GDM1 (cell line): ENCODE results near the gene CPSF7.
"Not testable (repeated sequence)": the region's sequence is repeated elsewhere in the genome, so short reads cannot be mapped to it uniquely, and the experiment has no call there.

Experiments
- DNase-seq: peaks from one replicate; lab custom pipeline; 2025; lab: John Stamatoyannopoulos, UW

CPSF7 gene, protein sequence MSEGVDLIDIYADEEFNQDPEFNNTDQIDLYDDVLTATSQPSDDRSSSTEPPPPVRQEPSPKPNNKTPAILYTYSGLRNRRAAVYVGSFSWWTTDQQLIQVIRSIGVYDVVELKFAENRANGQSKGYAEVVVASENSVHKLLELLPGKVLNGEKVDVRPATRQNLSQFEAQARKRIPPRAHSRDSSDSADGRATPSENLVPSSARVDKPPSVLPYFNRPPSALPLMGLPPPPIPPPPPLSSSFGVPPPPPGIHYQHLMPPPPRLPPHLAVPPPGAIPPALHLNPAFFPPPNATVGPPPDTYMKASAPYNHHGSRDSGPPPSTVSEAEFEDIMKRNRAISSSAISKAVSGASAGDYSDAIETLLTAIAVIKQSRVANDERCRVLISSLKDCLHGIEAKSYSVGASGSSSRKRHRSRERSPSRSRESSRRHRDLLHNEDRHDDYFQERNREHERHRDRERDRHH

DNA sequence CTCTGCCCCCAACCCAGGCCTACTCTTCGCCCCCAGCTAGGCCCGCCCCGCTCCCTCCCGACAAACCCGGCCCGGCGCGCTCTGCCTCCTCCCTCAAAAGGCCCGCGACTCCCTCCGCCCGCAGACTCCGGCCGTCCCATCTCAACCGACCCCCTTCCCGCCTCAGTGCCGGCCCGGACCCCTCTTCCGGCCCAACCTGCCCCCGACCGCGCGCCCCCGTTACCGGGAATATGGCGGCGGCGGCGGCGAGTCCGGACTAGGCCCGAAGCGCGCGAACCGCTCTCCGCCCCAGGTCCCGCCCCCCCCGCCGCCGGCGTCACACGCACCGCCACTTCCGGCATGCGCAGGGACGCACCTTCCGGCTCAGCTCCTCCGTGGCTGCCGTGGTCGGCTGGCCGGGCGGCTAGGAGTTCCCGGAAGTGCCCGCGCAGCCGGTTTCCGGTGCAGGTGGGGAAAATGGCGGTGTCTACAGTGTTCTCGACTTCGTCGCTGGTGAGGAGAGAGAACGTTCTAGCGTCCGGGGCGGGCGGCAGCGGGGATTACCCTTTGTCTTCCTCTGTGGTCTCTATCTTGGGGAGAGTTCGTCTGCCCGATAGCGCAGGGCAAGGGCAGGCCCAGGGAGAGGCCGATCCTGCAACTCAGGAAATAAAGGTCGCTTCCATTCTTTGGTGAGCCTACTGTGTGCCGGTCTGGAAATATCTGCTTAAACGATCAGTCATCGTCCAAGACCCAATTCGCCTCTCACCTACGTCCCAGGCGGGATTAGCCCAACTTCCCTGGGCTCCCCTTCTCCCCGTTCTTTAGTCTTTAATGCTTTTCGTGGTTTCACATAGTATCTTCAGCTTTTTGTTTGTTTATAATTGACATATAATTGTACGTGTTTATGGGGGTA is at the start of gene CPSF7, which contains the start of gene SDHAF2:
TSS of gene CPSF7 (minus strand) at position 285 of the 892 bp plus-strand sequence. CDS start 740 bp downstream, outside the sequence.
TSS of gene SDHAF2 (plus strand) at position 434 of the 892 bp plus-strand sequence. CDS start at position 457, 23 bp downstream.
- DNase-seq = peak; percentile 94

DNA sequence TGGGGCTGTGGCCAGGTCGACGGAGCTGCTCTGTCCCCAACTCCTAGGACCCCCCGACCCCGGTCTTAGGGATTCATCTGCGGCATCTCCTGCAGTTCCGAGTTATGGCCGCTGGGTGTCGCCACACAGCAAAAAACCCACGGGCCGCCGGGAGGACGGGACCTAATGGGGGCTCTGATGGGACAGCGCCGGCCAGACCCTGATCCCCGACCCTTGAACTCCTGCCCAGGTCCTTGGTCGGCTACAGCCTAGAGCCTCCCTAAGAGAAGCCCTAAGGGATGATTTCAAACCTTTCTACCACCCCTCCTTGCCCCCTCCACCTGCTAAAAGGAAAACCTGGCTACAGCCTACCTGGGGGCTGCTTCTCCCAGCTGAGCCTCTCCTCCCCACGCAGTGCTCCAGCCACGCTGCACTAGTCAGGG is 48.0 kb upstream of the CPSF7 start:
- no peak for DNase-seq

DNA sequence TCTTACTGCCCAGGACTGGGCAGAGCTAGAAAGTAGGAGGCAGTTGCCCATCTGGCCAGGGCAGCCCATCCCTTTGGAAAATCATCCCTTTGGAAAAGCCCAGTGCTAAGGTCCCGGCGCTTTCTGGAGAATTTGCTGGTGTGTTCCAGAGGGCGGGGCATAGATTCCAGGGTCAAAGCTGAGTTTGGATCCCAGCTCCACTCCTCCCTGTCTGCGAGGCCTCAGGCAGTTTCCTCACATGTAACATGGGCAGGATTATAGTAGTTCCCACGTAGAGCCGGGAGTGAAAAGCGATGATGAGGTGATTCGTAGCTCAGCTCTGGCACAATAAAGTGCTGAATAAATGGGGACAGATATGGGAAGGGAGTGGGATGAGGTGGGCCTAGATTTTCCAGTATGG is 47.4 kb upstream of the CPSF7 start:
- no peak for DNase-seq

DNA sequence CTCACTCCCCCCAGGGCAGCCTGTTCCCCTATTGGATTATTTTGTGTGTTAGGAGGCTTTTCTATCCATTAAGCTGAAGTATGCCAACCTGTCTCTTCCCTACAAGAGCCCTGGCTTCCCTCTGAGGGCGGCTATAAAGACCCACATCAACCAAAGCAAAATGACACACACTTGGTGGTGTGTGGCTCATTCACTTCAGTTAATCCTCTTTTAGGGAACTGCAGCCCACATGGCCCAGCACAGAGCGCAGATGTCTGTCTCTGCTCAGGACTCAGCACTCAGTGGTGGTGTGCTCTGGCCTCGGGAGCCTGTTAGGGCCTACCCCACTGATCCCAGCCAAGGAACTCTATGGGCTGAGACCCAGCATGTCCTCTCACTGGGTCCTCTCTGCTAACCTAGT is 46.6 kb upstream of the CPSF7 start:
- DNase-seq = no peak

DNA sequence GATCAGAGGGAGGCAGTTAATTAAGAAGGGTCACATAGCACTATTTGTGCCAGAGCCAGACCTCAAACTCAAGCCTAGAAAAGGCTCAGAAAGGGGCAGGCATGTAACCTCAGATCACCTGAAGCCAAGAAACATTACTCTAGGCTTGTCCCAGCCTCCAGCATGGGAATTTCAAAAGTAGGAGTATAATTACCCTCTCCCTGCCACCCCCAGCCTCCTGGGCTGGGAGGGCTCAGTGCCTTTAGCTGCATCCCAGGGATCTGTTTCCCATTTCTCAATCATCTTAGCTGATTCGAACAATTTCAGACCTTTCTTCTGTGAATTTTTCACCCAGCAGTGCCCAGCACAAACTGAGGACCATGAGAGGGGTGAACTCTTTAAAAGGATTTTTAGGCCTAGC is 45.7 kb upstream of the CPSF7 start:
- no peak for DNase-seq

DNA sequence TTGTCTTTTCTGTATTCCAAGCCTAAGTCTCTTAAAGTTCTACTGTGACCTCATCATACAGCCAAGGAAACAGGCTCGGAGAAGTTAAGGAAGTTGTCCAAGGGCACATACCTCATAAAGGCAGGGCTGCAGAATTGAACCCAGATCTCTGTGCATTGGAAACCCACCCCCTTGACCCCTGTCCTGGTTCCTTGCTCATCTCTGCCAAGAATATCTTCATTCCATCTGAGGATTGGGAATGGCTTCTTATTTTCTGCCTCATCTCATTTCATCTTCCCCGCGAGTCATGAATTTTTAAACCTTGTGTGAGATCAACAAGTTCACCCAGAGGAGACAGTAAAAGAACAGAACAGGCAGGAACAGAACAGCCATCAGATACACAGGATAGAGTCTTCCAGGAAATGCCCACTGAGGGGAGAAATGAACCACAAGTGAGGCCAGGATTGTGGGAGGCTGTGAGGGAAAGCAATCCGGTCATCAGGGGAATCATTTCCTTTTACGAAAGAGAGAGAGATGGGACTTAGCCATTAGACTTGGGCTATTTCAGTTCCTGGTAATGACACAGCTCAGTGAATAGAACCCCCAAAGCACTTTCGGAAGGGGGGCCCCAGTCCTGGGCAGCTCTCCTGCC is 44.4 kb upstream of the CPSF7 start:
- DNase-seq = no peak

DNA sequence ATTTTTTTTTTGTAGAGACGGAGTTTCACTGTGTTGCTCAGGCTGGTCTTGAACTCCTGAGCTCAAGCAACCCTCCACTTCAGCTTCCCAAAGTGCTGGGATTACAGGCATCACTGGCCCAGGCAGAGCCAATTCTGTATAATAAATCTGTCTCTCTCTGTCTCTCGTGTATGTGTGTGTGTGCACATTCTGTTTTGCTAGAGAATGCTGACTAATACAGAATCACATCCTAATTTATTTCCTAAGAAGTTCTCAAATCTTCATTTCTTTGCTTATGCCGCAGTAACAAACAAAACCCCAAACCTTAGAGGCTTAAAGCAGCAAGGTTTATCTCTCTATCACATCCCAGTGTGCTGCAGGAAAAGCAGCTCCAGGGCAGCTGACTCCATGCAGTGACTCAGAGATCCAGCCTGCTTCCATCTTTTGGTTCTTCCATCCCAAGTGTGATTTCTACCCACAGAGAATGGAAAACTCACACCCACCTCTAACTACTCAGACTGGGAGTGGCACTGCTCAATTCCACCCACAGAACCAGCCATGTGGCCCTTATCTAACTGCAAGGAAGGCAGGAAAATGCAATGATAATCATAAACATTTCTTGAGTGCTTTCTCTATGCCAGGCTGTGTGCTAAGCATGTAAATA is 43.7 kb upstream of the CPSF7 start:
- DNase-seq = no peak

DNA sequence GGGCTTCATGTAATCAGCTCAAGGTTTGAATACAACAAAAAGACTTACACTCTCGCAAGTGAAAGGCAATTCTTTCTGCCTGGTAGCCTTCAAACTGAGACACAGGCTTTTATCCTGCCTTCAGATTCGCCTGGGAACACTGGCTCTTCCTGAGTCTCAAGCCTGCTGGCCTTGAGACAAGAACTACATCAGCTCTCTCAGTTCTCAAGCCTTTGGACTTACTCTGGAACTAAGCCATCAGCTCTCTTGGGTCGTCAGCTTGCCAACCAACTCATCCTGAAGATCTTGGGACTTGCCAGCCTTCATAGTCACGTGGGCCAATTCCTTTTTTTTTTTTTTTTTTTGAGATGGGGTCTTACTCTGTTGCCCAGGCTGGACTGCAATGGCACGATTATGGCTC is 43.1 kb upstream of the CPSF7 start:
- DNase-seq = no peak

DNA sequence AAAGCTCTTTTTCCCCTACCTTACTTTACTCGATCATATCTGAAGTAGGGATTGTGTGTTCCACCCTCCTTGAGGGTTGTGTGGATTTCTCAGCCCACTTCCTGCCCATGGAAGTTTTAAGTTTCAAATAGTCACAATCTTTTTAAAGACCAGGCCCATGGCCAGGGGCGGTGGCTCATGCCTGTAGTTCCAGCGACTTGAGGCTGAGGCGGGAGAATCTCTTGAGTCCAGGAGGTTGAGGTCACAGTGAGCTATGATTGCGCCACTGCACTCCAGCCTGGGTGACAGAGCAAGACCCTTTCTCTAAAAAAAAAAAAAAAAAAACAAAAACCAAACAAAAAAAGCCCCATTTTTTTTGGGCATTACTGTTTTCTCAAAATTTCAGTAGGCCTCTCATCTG is 42.5 kb upstream of the CPSF7 start:
- DNase-seq = no peak

DNA sequence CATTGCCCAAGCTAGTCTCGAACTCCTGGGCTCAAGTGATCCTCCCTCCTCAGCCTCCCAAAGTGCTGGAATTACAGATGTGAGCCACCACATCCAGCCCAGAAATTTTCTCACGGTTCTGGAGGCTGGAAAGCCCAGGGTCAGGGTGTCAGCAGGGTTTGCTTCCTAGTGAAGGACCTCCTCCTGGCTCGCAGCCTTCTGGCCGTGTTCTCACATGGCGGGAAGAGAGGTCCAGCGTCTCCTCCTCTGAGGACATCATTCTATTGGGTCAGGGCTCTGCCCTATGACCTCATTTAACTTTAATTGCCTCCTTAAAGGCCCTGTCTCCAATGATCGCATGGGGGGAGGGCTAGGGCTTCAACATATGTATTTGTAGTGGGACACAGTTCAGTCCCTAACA is 38.2 kb upstream of the CPSF7 start:
- no peak for DNase-seq

DNA sequence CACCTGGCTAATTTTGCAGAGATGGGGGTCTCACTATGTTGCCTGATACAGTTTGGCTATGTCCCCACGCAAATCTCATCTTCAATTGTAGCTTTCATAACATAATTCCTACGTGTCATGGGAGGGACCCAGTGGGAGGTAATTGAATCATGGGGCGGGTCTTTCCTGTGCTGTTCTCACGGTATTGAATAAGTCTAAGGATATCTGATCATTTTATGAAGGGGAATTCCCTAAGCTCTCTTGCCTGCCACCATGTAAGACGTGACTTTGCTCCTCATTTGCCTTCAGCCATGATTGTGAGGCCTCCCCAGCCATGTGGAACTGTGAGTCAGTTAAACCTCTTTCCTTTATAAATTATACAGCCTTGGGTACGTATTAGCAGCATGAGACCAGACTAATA is 37.8 kb upstream of the CPSF7 start:
- not testable (repeated sequence) for DNase-seq

DNA sequence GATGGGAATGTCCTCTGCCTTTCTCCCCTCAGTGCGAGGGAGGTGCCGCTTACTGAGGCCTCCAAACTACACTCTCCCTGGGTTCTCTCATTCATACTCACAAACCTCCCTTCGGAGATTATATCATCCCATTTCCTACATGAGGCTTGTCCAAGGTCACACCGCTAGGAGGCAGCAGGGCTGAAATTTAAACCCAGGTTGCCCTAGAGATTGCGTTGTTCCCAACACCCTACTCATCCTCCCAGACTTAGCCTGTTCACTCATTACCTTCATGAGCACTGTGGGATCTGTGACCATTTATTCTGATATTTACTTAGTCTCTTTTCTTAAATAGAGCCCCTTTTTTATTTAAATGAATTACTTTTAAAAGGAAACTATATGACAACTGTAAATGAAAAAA is 31.2 kb upstream of the CPSF7 start:
- no peak for DNase-seq

DNA sequence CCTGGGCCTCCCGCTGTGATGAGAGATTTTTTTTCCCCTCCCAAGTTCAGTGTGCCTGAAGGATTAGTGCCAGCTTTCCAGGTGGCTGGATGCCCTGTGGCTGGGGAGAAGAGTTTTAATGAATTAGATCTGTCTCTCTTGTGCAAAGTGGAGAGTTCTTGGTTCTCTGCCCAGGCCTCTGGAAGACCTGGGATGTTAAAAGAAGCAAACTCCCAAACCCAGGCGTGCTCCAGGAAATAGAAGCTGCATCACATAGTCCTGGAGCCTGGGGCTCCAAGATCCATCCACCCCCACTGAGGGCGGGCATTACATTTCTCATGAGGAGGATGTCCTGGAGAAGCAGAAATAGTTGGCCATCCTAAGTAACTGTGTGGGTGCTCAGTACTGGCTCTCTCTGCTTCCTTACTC is 30.7 kb upstream of the CPSF7 start:
- no peak for DNase-seq

DNA sequence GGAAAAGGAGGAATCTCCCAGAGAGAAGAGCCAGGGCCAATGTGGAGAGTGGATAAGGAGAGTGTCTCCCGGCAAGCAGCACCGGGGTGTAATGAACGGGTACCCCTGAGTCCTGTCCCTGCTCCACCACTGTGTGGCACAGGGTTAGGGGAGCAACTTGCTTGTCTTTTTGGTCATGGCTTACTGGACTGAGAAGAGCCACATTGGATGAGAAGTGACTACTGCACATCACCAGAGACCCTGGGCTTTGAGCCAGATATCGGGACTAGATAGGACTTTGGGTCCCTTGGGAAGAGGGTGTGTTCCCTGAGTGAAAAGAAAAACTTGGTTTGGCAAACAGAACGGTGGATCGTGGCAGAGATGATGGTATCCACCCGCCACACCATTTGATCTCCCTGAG is 24.7 kb upstream of the CPSF7 start:
- DNase-seq = no peak

DNA sequence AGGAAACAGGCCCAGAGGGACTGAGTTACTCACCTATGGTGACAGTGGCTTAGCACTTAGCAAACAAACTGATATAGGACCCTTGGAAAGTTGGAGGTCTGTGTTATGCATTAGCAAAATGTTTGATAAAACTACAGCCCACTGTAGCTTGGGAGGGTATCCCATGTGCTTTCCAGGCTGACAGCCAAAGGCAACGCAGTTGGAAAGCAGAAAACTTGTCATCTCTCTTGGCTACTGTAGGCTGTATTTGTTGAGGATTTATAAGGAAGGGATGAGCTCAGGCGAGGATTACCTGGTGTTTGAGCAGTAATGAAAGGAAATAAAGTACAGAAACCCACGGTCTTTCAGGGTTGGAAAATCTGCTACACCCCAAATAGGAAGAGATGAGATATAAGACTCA is 23.9 kb upstream of the CPSF7 start:
- DNase-seq = no peak

DNA sequence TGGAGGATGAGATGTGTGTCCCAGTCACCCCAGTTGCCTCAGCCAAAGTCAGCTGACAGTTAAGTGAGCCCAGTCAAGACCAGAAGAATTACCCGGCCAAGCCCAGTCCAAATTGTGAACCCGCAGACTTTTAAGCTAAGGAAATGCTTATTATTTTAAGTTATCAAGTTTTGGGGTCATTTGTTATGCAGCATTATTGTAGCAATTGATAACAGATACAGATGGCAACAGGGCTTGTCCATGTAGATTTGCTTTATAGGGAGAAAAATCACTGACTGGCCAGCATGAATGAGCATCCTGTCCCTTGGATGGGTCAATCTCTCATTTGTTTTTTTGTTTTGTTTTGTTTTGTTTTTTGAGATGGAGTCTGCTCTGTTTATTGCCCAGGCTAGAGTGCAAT is 23.1 kb upstream of the CPSF7 start:
- no peak for DNase-seq

DNA sequence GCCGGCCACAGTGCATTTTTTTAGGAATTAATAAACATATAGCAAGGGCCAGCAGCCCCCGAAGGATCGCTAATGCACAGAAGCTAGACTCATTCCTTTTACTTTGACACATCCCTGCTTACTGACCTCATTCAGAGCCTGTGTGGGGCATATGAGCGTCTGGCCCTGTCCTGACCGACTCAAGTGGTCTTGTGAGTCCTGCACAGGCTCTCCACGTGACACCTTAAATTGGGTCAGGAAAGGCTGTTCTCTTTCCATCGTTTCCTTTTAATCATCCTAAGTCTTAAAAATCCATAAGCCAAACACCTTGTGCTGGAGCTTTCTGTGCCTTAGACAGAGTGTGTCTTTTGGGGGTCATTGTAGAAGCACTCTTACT is 18.8 kb upstream of the CPSF7 start:
- DNase-seq = no peak

DNA sequence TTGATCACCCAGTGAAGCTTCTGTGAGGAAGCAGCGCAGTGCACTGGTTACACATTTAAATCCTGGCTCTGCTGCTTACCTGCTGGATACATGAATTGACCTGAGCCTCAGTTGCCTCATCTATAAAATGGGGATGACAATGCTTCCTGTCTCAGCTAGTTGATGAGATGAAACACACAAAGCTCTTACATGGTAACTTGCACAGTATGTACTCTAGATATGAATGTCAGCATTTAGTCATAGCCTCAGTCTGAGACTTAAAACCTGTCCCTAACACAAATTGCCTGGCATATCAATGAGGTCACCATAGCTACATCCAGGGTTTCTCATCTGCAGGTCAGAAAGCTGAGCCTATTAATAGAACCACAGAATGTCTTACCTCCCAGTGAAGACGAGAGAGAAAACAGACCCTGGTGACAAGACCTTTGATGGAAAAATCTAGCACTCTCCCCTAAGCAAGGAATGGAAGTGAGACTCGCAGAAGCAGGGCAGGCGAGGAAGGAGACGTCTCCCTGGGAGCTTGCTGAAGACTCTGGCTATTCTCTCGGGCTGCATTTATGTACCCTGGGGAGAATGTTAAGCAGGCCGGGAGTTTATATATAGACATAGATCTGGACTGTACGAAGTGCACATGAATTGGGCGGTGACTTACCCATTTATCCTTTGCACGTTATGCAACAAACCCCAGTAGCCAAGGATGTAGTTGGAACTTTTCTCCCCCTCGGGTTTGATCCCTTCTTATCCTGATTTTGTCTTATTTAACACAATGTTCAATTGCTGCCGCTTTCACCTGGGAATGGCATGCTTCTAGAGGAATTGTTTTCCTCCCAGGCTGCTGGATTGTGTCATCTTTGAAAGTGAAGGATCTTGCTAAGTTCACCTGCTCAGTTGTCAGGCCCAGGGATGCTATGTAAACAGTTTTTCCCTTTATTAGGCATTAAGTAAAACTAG is 18.1 kb upstream of the CPSF7 start:
- no peak for DNase-seq

DNA sequence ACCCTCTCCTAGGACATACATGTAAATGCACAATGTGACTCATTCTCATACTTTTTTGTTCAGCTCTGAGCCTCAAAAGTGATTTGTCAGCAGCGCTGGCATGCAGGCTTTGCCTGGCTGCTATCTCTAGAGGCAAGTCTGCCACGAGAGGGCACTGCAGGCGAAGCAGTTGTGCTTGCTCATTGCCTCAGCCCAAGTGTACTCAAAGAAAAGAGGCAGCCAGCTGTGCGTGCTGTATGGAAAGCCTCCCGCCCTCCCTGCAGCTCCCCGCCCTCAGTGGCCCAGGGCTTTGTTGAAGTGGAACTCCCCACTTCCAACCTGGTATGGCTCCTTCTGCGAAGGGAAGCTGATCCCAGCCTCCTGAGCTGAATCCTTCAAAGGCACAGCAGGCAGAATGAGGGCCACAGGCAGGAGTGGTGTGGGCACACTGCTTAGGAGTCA is 16.5 kb upstream of the CPSF7 start:
- DNase-seq = peak; percentile 12

DNA sequence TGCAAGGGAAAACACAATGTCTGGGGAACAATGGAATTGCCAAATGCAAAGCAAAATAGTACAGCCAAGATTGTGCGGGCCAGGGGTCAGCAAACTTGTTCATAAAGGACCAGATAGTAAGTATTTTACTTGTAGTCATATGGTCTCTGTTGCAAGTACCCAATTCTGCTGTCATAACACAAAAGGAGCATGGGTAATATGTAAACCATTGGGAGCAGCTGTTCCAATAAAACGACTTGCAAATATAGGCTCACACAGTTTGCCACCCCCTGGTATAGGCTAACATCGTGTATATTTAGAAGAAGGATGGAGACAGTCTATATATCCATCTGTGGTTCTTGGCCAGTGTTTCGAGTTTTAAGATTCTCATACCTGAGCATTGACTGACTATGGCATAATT is 15.7 kb upstream of the CPSF7 start:
- no peak for DNase-seq

DNA sequence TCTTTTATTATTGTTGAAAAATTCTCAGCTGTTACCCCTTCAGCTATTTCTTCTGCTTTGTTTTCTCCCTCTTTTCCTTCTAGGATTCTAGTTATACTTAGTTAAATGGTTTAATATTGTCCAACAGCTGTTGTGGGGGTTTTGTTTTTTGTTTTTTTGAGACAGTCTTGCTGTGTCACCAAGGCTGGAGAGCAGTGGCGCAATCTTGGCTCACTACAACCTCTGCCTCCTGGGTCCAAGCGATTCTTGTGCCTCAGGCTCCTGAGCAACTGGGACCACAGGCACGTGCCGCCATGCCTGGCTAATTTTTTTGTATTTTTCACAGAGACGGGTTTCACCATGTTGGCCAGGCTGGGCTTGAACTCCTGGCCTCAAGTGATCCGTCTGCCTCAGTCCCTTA is 12.8 kb upstream of the CPSF7 start:
- DNase-seq = no peak
